ENCODE measurements around the gene POU2F1.

GRCh38 chr1:167457936-167458584 is 237.4 kb downstream of the POU2F1 start:
- TF ChIP-seq, protein P1, sequence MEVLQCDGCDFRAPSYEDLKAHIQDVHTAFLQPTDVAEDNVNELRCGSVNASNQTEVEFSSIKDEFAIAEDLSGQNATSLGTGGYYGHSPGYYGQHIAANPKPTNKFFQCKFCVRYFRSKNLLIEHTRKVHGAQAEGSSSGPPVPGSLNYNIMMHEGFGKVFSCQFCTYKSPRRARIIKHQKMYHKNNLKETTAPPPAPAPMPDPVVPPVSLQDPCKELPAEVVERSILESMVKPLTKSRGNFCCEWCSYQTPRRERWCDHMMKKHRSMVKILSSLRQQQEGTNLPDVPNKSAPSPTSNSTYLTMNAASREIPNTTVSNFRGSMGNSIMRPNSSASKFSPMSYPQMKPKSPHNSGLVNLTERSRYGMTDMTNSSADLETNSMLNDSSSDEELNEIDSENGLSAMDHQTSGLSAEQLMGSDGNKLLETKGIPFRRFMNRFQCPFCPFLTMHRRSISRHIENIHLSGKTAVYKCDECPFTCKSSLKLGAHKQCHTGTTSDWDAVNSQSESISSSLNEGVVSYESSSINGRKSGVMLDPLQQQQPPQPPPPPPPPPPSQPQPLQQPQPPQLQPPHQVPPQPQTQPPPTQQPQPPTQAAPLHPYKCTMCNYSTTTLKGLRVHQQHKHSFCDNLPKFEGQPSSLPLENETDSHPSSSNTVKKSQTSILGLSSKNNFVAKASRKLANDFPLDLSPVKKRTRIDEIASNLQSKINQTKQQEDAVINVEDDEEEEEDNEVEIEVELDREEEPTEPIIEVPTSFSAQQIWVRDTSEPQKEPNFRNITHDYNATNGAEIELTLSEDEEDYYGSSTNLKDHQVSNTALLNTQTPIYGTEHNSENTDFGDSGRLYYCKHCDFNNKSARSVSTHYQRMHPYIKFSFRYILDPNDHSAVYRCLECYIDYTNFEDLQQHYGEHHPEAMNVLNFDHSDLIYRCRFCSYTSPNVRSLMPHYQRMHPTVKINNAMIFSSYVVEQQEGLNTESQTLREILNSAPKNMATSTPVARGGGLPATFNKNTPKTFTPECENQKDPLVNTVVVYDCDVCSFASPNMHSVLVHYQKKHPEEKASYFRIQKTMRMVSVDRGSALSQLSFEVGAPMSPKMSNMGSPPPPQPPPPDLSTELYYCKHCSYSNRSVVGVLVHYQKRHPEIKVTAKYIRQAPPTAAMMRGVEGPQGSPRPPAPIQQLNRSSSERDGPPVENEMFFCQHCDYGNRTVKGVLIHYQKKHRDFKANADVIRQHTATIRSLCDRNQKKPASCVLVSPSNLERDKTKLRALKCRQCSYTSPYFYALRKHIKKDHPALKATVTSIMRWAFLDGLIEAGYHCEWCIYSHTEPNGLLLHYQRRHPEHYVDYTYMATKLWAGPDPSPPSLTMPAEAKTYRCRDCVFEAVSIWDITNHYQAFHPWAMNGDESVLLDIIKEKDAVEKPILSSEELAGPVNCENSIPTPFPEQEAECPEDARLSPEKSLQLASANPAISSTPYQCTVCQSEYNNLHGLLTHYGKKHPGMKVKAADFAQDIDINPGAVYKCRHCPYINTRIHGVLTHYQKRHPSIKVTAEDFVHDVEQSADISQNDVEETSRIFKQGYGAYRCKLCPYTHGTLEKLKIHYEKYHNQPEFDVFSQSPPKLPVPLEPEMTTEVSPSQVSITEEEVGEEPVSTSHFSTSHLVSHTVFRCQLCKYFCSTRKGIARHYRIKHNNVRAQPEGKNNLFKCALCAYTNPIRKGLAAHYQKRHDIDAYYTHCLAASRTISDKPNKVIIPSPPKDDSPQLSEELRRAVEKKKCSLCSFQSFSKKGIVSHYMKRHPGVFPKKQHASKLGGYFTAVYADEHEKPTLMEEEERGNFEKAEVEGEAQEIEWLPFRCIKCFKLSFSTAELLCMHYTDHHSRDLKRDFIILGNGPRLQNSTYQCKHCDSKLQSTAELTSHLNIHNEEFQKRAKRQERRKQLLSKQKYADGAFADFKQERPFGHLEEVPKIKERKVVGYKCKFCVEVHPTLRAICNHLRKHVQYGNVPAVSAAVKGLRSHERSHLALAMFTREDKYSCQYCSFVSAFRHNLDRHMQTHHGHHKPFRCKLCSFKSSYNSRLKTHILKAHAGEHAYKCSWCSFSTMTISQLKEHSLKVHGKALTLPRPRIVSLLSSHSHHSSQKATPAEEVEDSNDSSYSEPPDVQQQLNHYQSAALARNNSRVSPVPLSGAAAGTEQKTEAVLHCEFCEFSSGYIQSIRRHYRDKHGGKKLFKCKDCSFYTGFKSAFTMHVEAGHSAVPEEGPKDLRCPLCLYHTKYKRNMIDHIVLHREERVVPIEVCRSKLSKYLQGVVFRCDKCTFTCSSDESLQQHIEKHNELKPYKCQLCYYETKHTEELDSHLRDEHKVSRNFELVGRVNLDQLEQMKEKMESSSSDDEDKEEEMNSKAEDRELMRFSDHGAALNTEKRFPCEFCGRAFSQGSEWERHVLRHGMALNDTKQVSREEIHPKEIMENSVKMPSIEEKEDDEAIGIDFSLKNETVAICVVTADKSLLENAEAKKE (CRISPR knock-in tag; IDR thresholded peaks at IDR 0.05), result no peak
- TF ChIP-seq CTCF (conservative IDR thresholded peaks at IDR 0.05; ENCODE audit: low read depth in 2 of 2), result no peak
- no peak for TF ChIP-seq POLR2AphosphoS5 (IDR thresholded peaks at IDR 0.05; ENCODE audit: low read depth)
- no peak for TF ChIP-seq EZH2 (IDR thresholded peaks at IDR 0.05; ENCODE audit: low read depth, unreplicated experiment)
- TF ChIP-seq, protein P2, sequence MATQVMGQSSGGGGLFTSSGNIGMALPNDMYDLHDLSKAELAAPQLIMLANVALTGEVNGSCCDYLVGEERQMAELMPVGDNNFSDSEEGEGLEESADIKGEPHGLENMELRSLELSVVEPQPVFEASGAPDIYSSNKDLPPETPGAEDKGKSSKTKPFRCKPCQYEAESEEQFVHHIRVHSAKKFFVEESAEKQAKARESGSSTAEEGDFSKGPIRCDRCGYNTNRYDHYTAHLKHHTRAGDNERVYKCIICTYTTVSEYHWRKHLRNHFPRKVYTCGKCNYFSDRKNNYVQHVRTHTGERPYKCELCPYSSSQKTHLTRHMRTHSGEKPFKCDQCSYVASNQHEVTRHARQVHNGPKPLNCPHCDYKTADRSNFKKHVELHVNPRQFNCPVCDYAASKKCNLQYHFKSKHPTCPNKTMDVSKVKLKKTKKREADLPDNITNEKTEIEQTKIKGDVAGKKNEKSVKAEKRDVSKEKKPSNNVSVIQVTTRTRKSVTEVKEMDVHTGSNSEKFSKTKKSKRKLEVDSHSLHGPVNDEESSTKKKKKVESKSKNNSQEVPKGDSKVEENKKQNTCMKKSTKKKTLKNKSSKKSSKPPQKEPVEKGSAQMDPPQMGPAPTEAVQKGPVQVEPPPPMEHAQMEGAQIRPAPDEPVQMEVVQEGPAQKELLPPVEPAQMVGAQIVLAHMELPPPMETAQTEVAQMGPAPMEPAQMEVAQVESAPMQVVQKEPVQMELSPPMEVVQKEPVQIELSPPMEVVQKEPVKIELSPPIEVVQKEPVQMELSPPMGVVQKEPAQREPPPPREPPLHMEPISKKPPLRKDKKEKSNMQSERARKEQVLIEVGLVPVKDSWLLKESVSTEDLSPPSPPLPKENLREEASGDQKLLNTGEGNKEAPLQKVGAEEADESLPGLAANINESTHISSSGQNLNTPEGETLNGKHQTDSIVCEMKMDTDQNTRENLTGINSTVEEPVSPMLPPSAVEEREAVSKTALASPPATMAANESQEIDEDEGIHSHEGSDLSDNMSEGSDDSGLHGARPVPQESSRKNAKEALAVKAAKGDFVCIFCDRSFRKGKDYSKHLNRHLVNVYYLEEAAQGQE (IDR thresholded peaks at IDR 0.05; ENCODE audit: unreplicated experiment), result no peak
- TF ChIP-seq ZNF331 (CRISPR knock-in tag; IDR thresholded peaks at IDR 0.05; ENCODE audit: low read depth), result no peak
- no peak for TF ChIP-seq EZH2phosphoT487 (IDR thresholded peaks at IDR 0.05; ENCODE audit: unreplicated experiment)
- no peak for TF ChIP-seq JUNB (IDR thresholded peaks at IDR 0.05; ENCODE audit: unreplicated experiment)
- no peak for TF ChIP-seq ZNF114 (CRISPR knock-in tag; IDR thresholded peaks at IDR 0.05)
- no peak for TF ChIP-seq CREB1 (CRISPR knock-in tag; IDR thresholded peaks at IDR 0.05; ENCODE audit: low read depth)
- TF ChIP-seq, protein P3, sequence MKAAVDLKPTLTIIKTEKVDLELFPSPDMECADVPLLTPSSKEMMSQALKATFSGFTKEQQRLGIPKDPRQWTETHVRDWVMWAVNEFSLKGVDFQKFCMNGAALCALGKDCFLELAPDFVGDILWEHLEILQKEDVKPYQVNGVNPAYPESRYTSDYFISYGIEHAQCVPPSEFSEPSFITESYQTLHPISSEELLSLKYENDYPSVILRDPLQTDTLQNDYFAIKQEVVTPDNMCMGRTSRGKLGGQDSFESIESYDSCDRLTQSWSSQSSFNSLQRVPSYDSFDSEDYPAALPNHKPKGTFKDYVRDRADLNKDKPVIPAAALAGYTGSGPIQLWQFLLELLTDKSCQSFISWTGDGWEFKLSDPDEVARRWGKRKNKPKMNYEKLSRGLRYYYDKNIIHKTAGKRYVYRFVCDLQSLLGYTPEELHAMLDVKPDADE (IDR thresholded peaks at IDR 0.05), result no peak
